ENCODE results near the gene LYZL1.

- TF ChIP-seq CTCF (IDR thresholded peaks at IDR 0.05 in 2 of 3, conservative IDR thresholded peaks at IDR 0.05 in 1 of 3; ENCODE audit: borderline replicate concordance in 1 of 3, insufficient read depth in 1 of 3, low read depth in 2 of 3, low read length in 2 of 3), result no peak
- no peak for TF ChIP-seq EZH2phosphoT487 (IDR thresholded peaks at IDR 0.05; ENCODE audit: borderline replicate concordance)
- no peak for TF ChIP-seq POLR2A (IDR thresholded peaks at IDR 0.05; ENCODE audit: borderline replicate concordance, extremely low read depth, insufficient read depth, insufficient read length)
- TF ChIP-seq MAX (IDR thresholded peaks at IDR 0.05), result no peak
- no peak for TF ChIP-seq EZH2 (IDR thresholded peaks at IDR 0.05)
- TF ChIP-seq POLR2AphosphoS5 (IDR thresholded peaks at IDR 0.05; ENCODE audit: low read depth, low read length), result no peak
- no peak for TF ChIP-seq EGR1 (IDR thresholded peaks at IDR 0.05; ENCODE audit: low read depth)
- TF ChIP-seq JUND (IDR thresholded peaks at IDR 0.05), result no peak
These were observed 16.1 kb downstream of the LYZL1 start for GRCh38 chr10:29304995-29305335.
